ENCODE data around the gene TACC3. TPM values are rescaled to one million over a fixed set of nuclear protein-coding genes. Genes with fewer than 3 reads are reported as not detected.

The TACC3 gene
- polyA plus RNA-seq, 1 experiment, result 24.0 TPM

- Histone ChIP-seq H3K36me3 (ENCODE audit: control insufficient read depth, insufficient read depth, low read length) (peaks cover 7% of the 10 kb centered on the region), H3K27me3 (ENCODE audit: control insufficient read depth, insufficient read depth, low read length) (no peaks in the 10 kb centered on the region), H3K4me3 (ENCODE audit: low read depth, low read length) (no peak overlapping the region)
- CTCF ChIA-PET, result interaction anchor here (0.6 to 13.6 kb wide), 5 partner anchors 13 to 355 kb away, joined by 3 to 152 read pairs (median 3); no protein-coding TSS in a partner anchor
- no peak for TF ChIP-seq CTCF (IDR thresholded peaks at IDR 0.05; ENCODE audit: insufficient read depth, low read depth, low read length)
- POLR2A ChIA-PET, result no interaction called here
- DNase-seq (ENCODE audit: low read depth), result no peak
Measured at GRCh38 chr4:1705732-1706131, 15.6 kb upstream of the TACC3 start.

- Histone ChIP-seq H3K4me3 (ENCODE audit: low read depth, low read length) (no peak overlapping the region), H3K36me3 (ENCODE audit: control insufficient read depth, insufficient read depth, low read length) (peaks cover 7% of the 10 kb centered on the region), H3K27me3 (ENCODE audit: control insufficient read depth, insufficient read depth, low read length) (no peaks in the 10 kb centered on the region)
- CTCF ChIA-PET, result interaction anchor here (1.1 to 13.6 kb wide), 3 partner anchors 14 to 29 kb away, joined by 3 to 152 read pairs (median 3); no protein-coding TSS in a partner anchor
- no peak for TF ChIP-seq CTCF (IDR thresholded peaks at IDR 0.05; ENCODE audit: insufficient read depth, low read depth, low read length)
- DNase-seq (ENCODE audit: low read depth), result no peak
- POLR2A ChIA-PET, result no interaction called here
Measured at GRCh38 chr4:1706358-1706757, 15.0 kb upstream of the TACC3 start.

DNA sequence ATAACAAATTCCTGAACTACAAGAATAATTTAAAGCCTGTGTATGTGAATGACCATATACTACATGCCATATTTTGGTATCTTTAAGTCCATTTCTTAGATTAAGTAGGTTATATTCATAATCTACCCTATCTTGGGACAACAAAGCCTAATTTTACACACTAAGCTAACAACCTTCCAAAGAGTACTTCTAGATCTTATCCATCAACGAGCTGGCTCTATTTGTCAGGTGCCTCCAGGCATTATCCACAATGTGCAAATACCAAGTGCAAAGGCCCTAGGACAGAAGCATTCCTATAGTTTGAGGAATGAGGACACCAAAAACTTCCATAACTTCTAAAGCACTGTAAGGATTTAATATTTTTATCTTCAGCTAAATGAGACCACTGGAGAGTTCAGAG lies 12.7 kb upstream of the TACC3 start:
- ChIA-PET CTCF (interaction anchor here (0.6 to 13.6 kb wide), 4 partner anchors 10 to 34 kb away, joined by 3 to 152 read pairs (median 4); no protein-coding TSS in a partner anchor), POLR2A (no interaction called here)
- Histone ChIP-seq H3K27me3 (ENCODE audit: control insufficient read depth, insufficient read depth, low read length) (no peaks in the 10 kb centered on the region), H3K36me3 (ENCODE audit: control insufficient read depth, insufficient read depth, low read length) (peaks cover 3% of the 10 kb centered on the region), H3K4me3 (ENCODE audit: low read depth, low read length) (no peak overlapping the region)
- no peak for DNase-seq (ENCODE audit: low read depth)
- TF ChIP-seq CTCF (IDR thresholded peaks at IDR 0.05; ENCODE audit: insufficient read depth, low read depth, low read length), result no peak

- TF ChIP-seq CTCF (IDR thresholded peaks at IDR 0.05; ENCODE audit: insufficient read depth, low read depth, low read length), result no peak
- ChIA-PET CTCF (interaction anchor here (1.8 to 13.6 kb wide), 2 partner anchors 15 to 18 kb away, joined by 7 to 152 read pairs; no protein-coding TSS in a partner anchor), POLR2A (no interaction called here)
- DNase-seq (ENCODE audit: low read depth), result no peak
- Histone ChIP-seq H3K36me3 (ENCODE audit: control insufficient read depth, insufficient read depth, low read length) (peaks cover 5% of the 10 kb centered on the region), H3K27me3 (ENCODE audit: control insufficient read depth, insufficient read depth, low read length) (no peaks in the 10 kb centered on the region), H3K4me3 (ENCODE audit: low read depth, low read length) (peak overlapping the region; percentile 74)
Measured at GRCh38 chr4:1711055-1711570, 10.2 kb upstream of the TACC3 start.

DNA sequence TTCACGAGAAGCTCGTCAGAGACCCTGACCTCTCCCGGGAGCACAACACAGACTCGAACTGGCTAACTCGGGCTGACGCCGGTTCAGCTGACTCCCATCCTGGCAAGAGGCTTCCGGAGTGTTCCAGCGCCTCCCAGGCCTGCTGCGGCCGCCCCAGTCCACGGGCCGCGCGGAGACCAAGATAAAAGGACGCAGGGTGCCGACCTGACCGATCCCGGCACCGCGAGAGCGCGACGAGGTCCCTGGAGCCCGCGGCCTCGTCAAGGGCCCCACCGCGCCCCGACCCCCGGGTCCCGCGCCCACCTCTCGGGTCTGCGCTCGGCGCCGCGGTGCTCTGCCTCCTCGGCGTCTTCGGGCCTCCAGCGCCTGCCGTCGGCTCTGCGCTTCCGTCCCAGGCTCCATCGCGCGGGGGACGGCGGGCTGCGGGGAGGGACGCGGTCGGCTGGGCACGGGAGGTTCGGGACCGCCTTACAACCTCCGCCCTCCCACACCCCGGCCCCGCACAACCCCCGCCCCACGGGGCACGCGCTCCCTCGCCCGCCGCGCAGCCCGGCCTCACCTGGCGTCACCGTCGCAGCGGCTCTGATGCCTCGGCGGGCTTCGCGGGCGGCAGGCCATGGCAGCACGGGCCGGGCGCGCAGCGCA lies 9.6 kb upstream of the TACC3 start:
- POLR2A ChIA-PET, result interaction anchor here (0.5 to 1.0 kb wide), 3 partner anchors 10 to 220 kb away, joined by 3 to 5 read pairs (median 4); partner anchors contain the start of genes TACC3 and TMEM129
- CTCF ChIA-PET, result interaction anchor here (0.9 to 13.6 kb wide), 3 partner anchors 8 to 19 kb away, joined by 3 to 152 read pairs (median 7); no protein-coding TSS in a partner anchor
- Histone ChIP-seq H3K36me3 (ENCODE audit: control insufficient read depth, insufficient read depth, low read length) (peaks cover 7% of the 10 kb centered on the region), H3K4me3 (ENCODE audit: low read depth, low read length) (peak overlapping the region; percentile 74), H3K27me3 (ENCODE audit: control insufficient read depth, insufficient read depth, low read length) (no peaks in the 10 kb centered on the region)
- TF ChIP-seq CTCF (IDR thresholded peaks at IDR 0.05; ENCODE audit: insufficient read depth, low read depth, low read length), result no peak
- no peak for DNase-seq (ENCODE audit: low read depth)
